Measurements from ENCODE around the gene RUNDC3A.

The RUNDC3A gene

DNA sequence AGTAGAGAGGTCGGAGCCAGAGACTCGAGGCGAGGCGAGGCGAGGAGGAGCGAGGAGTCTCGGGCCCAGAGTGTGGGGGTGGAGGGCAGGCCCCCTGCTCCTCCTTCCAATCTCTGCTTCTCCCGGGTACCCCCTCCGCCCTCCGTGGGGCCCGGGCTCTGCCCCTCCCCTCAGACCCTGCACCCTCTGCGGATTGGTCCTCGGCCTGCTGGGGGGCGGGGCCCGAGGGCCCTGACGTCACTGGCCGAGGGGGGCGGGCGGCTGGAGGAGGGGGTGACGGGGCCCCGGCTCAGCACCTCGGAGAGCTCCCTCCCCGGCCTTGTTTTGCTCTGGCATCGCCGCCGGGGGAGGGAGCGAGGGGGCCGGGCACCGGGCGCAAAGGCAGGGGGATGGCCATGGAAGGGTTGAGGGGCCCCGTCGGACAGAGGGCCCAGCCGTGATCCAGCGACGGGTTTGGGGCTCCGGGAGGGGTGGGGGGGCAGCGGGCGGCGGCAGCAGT, at the start of gene RUNDC3A:
RUNDC3A (plus strand) TSS at position 282 of the 499 bp plus-strand sequence. CDS start 232 bp downstream, outside the sequence.
- peak; percentile 82 to 86 for DNase-seq

GRCh38 chr17:44258811-44259351, 49.5 kb upstream of the RUNDC3A start:
- no peak for DNase-seq

DNA sequence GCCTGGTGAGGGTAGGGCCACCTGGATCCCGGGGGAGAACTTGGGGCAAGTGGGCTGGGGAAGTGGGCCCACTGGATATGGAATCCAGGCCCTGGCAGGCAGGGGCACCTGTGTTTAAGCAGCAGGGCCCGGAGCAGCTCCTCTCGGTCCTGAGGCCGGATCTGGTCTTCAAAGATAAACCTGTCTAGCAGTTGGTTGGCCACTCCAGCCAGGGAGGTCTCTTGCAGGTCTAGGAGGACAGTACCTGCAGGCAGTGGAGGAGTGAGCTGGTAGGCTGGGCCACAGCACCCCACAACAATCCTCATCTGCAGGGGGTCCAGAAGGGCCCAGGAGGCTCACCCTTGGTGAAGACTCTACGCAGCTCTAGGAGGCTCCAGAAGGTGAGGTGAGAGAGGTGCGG, 48.1 kb upstream of the RUNDC3A start:
- no peak for DNase-seq

- no peak for DNase-seq
Observed at GRCh38 chr17:44262654-44263225, 45.7 kb upstream of the RUNDC3A start.

GRCh38 chr17:44263345-44263902, 45.0 kb upstream of the RUNDC3A start:
- no peak for DNase-seq

DNA sequence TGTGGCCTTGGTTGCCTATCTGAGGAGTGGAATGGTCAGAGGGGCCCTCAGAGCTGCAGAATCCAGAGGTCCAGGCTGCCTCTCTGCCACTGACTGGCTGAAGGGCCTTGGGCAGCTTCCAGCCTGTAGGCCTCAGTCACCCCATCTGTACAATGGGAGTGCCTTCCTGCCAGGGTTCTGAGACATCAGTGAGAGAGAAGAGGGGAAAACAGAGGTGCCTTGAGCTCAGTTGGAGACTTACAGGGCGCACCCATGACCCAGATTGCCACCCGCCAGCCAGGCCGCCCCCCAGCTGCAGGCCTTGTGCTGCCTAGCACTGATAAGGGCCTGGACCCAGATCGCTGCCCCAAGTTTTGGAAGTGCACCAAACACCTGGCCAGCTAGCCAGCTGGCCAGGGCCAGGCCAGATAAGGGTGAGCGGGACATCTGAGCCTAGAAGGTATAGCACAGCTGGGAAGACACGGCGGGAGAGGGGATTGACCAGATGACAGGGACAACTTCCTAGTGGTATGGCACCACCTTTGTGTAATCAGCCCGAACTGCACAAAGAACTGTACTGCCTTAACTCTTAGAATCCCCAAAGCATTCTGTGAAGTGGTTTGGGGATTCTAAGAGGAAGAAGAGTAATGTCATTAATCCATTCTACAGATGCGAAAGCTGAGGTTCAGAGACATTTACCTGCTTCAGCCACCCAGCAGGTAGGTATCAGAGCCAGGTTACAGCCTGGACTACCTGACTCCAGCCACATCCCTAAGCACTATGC, 41.8 kb upstream of the RUNDC3A start:
- DNase-seq = no peak

GRCh38 chr17:44267165-44267455, 41.3 kb upstream of the RUNDC3A start:
- no peak for DNase-seq

DNA sequence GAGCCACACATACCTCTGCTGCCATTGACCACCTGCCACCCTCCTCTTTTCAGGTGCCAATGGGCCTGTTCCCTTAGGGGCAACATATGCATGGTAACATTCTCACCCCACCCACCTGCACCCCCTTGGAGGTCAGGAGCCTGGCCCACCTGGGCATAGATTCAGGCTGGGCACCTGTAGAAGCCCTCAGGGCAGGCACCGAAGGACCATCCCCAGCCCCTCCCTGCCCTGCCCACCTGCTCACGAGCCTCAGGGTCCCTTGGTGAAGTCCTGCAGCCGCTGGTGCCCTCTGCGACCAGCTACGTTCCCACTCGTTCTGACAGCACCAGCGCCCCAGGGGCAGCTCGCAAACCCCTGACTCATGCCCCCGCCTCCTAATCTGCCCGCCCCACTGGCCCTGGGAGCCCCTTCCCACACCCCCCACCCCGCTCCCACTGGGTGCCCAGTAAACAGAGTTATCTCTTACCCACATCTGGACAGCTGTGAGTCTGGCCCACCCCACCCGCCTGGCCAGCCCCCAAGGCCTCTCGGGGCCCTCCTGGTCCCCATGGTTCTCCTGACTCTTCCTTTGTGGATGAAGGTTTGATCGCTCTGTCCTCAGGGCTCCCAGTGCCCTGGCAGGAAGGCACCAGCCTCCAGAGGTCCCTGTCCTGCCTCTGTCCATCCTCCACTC, 40.4 kb upstream of the RUNDC3A start, which contains the start of gene SLC4A1:
SLC4A1 (minus strand) TSS at position 318 of the 673 bp plus-strand sequence. CDS start 5,269 bp downstream, outside the sequence.
- no peak for DNase-seq

- no peak for DNase-seq
Observed at GRCh38 chr17:44268709-44269534, 39.5 kb upstream of the RUNDC3A start.

GRCh38 chr17:44269535-44270240, 38.7 kb upstream of the RUNDC3A start:
- no peak for DNase-seq

GRCh38 chr17:44272321-44272951, 36.0 kb upstream of the RUNDC3A start:
- DNase-seq = no peak

DNA sequence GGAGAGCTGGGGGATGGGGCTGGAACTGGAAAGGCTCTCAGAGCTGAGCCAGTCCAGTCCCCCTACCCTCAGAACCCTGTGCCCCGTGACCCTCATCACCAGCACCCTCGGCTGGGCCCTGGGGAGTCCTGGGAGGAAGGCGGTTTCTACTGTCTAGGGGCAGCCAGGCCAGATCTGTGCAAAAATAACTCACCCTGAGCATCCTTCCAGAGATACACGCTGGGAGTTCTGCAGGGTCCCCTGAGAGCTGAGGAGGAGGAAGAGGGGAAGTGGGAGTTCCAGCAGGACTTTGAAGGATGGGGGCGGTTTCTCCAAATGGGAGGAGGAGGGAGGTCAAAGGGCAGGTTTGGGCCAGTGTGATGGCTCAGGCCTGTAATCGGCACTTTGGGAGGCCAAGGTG, 35.4 kb upstream of the RUNDC3A start:
- DNase-seq = no peak

- DNase-seq = no peak
Observed at GRCh38 chr17:44273607-44274006, 34.8 kb upstream of the RUNDC3A start.

- no peak for DNase-seq
Observed at GRCh38 chr17:44277976-44278375, 30.4 kb upstream of the RUNDC3A start.

- DNase-seq = no peak
Observed at GRCh38 chr17:44279346-44279665, 29.1 kb upstream of the RUNDC3A start.

- DNase-seq = no peak
Observed at GRCh38 chr17:44279666-44280391, 28.6 kb upstream of the RUNDC3A start.

- no peak for DNase-seq
Observed at GRCh38 chr17:44280392-44280937, 27.9 kb upstream of the RUNDC3A start.

DNA sequence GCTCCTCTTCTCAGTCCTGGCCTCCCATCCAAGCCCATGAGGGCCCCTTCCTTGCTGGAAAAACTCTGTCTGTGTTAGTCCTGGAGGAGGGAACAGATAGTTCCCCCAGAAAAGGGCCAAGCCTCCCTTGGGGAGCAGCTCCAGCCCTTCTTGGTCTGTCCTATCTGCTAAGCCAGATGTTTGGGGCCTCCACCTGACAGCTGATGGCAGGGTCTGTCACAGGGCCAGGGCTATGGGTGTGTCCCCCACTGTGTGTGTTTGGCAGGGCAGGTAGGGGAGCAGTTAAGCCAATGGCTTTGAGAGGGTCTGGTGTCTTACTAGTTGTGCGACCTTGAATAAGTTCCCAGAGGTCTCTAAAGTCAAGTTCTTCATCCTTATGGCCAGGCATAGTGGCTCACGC, 26.8 kb upstream of the RUNDC3A start:
- DNase-seq = no peak

GRCh38 chr17:44282264-44282663, 26.1 kb upstream of the RUNDC3A start:
- no peak for DNase-seq

- DNase-seq = no peak
Observed at GRCh38 chr17:44283344-44284023, 24.9 kb upstream of the RUNDC3A start.

Measured in NCI-H1930 (cell line).